ENCODE results near the gene ZNF385B.

DNA sequence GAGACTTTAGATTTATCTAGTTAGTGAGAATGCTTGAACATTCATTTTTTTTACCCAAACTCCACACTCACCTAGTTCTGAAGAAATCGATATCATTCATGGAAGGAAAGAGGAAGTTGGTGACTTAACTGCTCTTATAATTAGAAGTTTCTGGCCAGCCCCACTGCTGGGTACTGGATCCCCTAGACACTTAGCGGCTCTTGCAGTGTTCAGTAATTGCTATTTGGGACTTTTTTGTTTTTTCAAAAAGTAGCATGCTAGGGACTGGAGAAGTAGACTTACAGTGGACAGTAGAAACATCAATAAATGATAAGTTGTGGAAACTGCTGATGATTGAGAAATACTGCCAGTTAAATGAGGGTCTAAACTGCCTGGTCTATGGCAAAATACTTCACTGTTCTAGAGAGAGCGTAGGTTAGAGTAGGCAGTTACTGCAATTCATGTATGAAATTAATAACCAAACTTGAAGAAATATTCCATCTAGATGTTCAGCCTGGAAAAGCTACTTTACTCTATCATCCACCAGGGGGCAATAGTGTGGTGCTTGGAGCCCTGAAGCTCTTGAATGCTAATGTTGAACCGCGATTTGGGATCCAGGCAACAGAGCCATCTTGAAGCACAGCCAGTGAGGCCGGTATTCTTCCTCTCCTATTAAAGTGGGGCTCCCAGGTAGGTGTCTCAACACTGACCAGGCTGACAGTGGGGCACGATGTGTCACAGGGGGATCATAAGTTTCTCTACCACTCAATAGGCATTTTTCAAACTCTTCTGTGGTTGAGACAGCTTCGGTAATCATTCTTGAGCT is 450.7 kb downstream of the ZNF385B start:
- TF ChIP-seq, protein P1, sequence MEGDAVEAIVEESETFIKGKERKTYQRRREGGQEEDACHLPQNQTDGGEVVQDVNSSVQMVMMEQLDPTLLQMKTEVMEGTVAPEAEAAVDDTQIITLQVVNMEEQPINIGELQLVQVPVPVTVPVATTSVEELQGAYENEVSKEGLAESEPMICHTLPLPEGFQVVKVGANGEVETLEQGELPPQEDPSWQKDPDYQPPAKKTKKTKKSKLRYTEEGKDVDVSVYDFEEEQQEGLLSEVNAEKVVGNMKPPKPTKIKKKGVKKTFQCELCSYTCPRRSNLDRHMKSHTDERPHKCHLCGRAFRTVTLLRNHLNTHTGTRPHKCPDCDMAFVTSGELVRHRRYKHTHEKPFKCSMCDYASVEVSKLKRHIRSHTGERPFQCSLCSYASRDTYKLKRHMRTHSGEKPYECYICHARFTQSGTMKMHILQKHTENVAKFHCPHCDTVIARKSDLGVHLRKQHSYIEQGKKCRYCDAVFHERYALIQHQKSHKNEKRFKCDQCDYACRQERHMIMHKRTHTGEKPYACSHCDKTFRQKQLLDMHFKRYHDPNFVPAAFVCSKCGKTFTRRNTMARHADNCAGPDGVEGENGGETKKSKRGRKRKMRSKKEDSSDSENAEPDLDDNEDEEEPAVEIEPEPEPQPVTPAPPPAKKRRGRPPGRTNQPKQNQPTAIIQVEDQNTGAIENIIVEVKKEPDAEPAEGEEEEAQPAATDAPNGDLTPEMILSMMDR (IDR thresholded peaks at IDR 0.05) = peak in 5 of 7 experiments; percentile 46 to 67 (median 55)
- TF ChIP-seq EP300 (IDR thresholded peaks at IDR 0.05) (no peak), POLR2A (IDR thresholded peaks at IDR 0.05) (no peak)

Measured in stomach (tissue), 4 donors.